ENCODE measurements around the gene SMYD3.

DNA sequence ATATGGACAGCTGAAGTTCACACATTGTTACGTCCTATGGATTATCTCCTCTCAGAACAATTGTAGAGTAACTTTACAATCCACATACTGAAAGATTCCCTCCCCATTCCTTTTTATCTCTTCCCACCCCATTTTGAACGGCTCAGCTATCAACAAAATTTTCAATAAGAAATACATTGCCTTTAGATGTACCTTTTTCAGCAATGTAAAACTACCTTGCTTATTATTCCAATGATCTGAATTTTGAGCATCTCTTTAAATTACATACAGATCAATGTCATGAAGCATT is 503.7 kb downstream of the SMYD3 start:
- TF ChIP-seq, protein P1, sequence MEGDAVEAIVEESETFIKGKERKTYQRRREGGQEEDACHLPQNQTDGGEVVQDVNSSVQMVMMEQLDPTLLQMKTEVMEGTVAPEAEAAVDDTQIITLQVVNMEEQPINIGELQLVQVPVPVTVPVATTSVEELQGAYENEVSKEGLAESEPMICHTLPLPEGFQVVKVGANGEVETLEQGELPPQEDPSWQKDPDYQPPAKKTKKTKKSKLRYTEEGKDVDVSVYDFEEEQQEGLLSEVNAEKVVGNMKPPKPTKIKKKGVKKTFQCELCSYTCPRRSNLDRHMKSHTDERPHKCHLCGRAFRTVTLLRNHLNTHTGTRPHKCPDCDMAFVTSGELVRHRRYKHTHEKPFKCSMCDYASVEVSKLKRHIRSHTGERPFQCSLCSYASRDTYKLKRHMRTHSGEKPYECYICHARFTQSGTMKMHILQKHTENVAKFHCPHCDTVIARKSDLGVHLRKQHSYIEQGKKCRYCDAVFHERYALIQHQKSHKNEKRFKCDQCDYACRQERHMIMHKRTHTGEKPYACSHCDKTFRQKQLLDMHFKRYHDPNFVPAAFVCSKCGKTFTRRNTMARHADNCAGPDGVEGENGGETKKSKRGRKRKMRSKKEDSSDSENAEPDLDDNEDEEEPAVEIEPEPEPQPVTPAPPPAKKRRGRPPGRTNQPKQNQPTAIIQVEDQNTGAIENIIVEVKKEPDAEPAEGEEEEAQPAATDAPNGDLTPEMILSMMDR (IDR thresholded peaks at IDR 0.05; ENCODE audit: insufficient read depth, low read depth, low read length) = no peak
- no peak for TF ChIP-seq EZH2 (IDR thresholded peaks at IDR 0.05; ENCODE audit: insufficient read depth, low read length)

All from astrocyte (in vitro differentiated cells and primary cell).